Activated naive CD4-positive, alpha-beta T cell treated with anti-CD3 and anti-CD28 coated beads for 36 hours (primary cell): ENCODE measurements around the gene LY6G5C. TPM values are rescaled to one million over a fixed set of nuclear protein-coding genes. Genes with fewer than 3 reads are reported as not detected.
A peak's percentile ranks its signal among the peaks of the same experiment; 100 is the strongest.

Experiments
- CTCF ChIA-PET: fragments of 350-600 bp; sonication (Branson Sonifier 250); formaldehyde crosslinking; loops from one replicate; lab custom pipeline; 2021; ENCODE audit warnings: antibody characterized with exemption; lab: Charles Lee
- DNase-seq: peaks from one replicate; pipeline ENCODE4 v3.0.0-alpha.2; 2020
- H3K27ac Mint-ChIP-seq: one replicate; pipeline ENCODE4 v1.8.0; 2021; ENCODE audit warnings: mild to moderate bottlenecking, mixed read lengths
- H3K27me3 Mint-ChIP-seq: one replicate; pipeline ENCODE4 v1.8.0; 2021; ENCODE audit warnings: low read depth, mixed read lengths
- H3K36me3 Mint-ChIP-seq: one replicate; pipeline ENCODE4 v1.8.0; 2021; ENCODE audit warnings: low read depth, mixed read lengths
- H3K4me1 Mint-ChIP-seq: one replicate; pipeline ENCODE4 v1.8.0; 2021; ENCODE audit warnings: low read depth, mixed read lengths
- H3K4me3 Mint-ChIP-seq: one replicate; pipeline ENCODE4 v1.8.0; 2021; ENCODE audit warnings: mild to moderate bottlenecking, moderate library complexity, mixed read lengths
- H3K9me3 Mint-ChIP-seq: one replicate; pipeline ENCODE4 v1.8.0; 2021; ENCODE audit warnings: mixed read lengths
- intact Hi-C: fragments of 100-400 bp; cut with micrococcal nuclease; formaldehyde crosslinking; loops from one replicate; pipeline ENCODE4 v1.15.1; 2023
- total RNA-seq, 2 experiments: library from RNA; stranded (reverse); gene quantifications; one replicate each; pipeline ENCODE4 v1.2.3, GENCODE V29; 2021

Gene LY6G5C
- total RNA-seq, 2 experiments from 2014 or later = 0.93 to 1.4 TPM

DNA sequence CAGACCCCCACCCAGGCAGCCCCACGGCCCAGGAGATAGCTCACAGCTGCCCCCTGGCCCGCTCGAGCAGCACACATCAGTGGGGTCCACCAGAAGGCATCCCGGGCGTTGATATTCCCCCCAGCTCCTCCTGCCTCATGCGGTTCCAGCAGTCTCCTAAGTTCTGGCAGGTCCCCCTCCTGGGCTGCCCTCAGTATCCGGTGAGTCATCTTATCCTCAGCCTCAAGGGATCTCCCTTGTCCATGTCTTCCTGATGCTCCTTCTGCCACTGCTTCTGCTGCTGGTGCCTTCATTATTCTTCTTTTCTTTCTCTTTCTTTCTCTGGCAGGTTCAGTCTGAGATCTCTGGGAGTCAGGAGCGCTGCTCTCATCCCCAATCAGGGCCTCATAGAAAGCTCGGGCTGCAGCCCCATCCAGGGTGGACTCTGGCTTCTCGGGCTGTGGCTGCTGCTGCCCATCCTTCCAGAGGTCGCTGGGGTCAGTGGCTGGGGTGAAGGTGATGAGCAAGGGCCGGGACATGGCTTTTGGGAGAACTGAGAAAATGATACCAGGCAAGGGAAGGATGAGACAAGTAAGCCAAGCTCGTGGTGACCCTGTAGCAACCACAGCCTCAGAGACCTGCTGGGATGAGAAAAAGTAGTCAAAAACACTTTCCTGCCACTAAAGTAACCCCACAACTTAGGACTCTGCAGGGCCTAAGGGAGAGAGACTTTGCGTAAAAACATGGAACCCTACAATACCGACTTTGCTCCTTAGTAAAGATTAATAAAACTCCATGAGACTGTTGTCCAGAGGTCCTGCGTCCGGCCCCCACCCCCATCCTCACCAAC is 16.7 kb downstream of the LY6G5C start:
- peaks cover 71% of the 10 kb centered on the region for H3K36me3 Mint-ChIP-seq

DNA sequence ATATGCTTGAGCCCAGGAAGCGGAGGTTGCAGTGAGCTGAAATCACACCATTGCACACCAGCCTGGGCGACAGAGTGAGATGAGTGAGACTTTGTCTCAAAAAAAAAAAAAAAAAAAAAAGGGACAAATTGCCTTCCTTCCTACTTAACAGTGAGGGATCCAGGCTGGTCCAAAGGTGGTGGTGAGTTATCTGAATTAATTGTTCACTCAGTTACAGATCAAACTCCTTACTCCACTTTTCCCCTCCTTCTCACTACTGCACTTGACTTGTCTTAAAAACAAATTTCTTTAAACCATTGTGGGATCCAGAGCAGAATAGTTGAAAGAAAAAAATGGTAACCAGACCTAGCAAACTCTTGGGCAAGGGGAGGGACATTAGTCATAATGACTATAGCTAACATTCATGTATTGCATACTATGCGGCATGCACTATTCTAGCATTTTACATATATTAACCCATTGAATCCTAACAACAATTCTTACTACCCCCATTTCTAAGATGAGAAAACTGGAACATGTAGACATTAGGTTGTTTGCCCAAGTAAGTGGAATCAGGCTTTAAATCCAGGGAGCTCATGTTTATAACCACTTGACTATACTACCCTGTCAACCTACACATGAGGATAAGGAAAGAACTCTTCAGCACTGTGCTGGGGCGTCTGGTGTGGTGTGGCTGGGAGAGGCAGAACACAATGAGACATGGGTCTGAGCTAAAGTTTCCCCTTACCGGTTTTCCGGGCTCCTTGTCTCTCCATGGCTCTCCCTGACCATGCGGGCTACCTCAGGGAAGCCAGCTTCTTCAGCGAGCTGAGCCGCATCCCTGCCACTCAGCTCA is 17.5 kb downstream of the LY6G5C start:
- peaks cover 76% of the 10 kb centered on the region for H3K4me1 Mint-ChIP-seq
- CTCF ChIA-PET = interaction anchor here (1.0 to 1.5 kb wide), 3 partner anchors 10 to 289 kb away, joined by 3 to 4 read pairs (median 4); partner anchors contain the start of gene BAG6
- peak overlapping the region; percentile 95 for H3K4me3 Mint-ChIP-seq
- no peaks in the 10 kb centered on the region for H3K9me3 Mint-ChIP-seq
- intact Hi-C loops = loop anchor here (5.0 to 10.0 kb wide), 2 partner anchors 261 to 1181 kb away; partner anchors contain the start of genes MICA and PSMB8
- H3K36me3 Mint-ChIP-seq = peaks cover 65% of the 10 kb centered on the region
- peak overlapping the region; percentile 97 for H3K27ac Mint-ChIP-seq
- DNase-seq = no peak
- no peaks in the 10 kb centered on the region for H3K27me3 Mint-ChIP-seq

More for the DNA sequence above, 16.7 kb downstream of the LY6G5C start:
- H3K4me1 Mint-ChIP-seq = peaks cover 73% of the 10 kb centered on the region
- peak overlapping the region; percentile 97 for H3K27ac Mint-ChIP-seq
- intact Hi-C loops = loop anchor here (2.0 to 10.0 kb wide), 5 partner anchors 149 to 1181 kb away; partner anchors contain the start of genes HSPA1B, MICA, PSMB8 and RNF5
- peak; percentile 32 for DNase-seq
- CTCF ChIA-PET = interaction anchor here (0.6 to 1.2 kb wide), 5 partner anchors 11 to 199 kb away, joined by 3 to 4 read pairs (median 3); partner anchors contain the start of gene BAG6
- no peaks in the 10 kb centered on the region for H3K27me3 Mint-ChIP-seq
- H3K4me3 Mint-ChIP-seq = peak overlapping the region; percentile 95
- H3K9me3 Mint-ChIP-seq = no peaks in the 10 kb centered on the region

DNA sequence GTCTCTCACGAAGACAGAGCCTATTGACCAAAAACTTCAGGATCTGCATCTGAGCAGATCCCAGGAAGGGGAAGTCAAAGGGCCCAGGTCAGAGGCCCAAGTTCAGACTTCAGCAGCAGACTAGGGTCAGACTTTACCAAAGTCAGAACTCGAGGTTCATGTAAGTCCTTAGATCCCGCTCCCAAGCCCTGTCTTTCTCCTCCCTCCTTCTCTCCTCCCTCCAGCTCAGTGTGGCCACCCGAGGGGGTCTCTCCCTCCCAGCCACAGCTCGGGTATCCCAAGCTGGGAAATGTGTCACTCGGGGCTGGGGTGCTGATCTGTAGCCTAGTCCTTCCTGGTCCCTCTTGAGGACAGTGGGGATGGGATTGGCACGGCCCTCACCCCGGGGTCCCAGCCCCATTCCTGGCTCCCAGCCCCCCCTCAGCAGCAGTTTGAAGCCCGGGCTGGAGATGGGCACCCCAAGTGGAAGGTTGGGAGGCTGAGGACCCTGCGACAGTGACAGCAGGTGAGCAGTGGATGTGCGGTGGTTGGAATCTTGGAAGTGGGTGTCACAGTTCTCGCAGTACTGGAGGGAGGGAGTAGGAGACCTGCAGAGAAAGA is 18.6 kb downstream of the LY6G5C start:
- no peaks in the 10 kb centered on the region for H3K27me3 Mint-ChIP-seq
- H3K36me3 Mint-ChIP-seq = peaks cover 60% of the 10 kb centered on the region
- H3K27ac Mint-ChIP-seq = peak overlapping the region; percentile 82
- DNase-seq = no peak
- CTCF ChIA-PET = interaction anchor here (1.5 to 1.7 kb wide), 2 partner anchors 111 to 290 kb away, joined by 3 read pairs; no protein-coding TSS in a partner anchor
- peaks cover 76% of the 10 kb centered on the region for H3K4me1 Mint-ChIP-seq
- H3K9me3 Mint-ChIP-seq = no peaks in the 10 kb centered on the region
- peak overlapping the region; percentile 40 for H3K4me3 Mint-ChIP-seq
- intact Hi-C loops = loop anchor here (5.0 to 10.0 kb wide), 2 partner anchors 260 to 1183 kb away; partner anchors contain the start of genes MICA and PSMB8

- H3K4me3 Mint-ChIP-seq = peak overlapping the region; percentile 91
- CTCF ChIA-PET = interaction anchor here (1.0 to 1.7 kb wide), 4 partner anchors 29 to 291 kb away, joined by 3 read pairs; no protein-coding TSS in a partner anchor
- no peaks in the 10 kb centered on the region for H3K9me3 Mint-ChIP-seq
- no peaks in the 10 kb centered on the region for H3K27me3 Mint-ChIP-seq
- H3K27ac Mint-ChIP-seq = peak overlapping the region; percentile 86
- DNase-seq = no peak
- intact Hi-C loops = loop anchor here (5.0 to 10.0 kb wide), 2 partner anchors 259 to 1183 kb away; partner anchors contain the start of genes MICA and PSMB8
- H3K36me3 Mint-ChIP-seq = peaks cover 56% of the 10 kb centered on the region
- peaks cover 70% of the 10 kb centered on the region for H3K4me1 Mint-ChIP-seq
Observed at GRCh38 chr6:31661262-31662123, 19.4 kb downstream of the LY6G5C start.

GRCh38 chr6:31660381-31661261 is 20.2 kb downstream of the LY6G5C start, which contains the start of gene C6orf47:
C6orf47 (minus strand) TSS chr6:31660778; CDS start chr6:31659947, 831 bp downstream.
- intact Hi-C loops = loop anchor here (1.0 to 10.0 kb wide), 3 partner anchors 8 to 1184 kb away; partner anchors contain the start of genes BAG6, MICA and PSMB8
- Mint-ChIP-seq H3K27me3 (no peaks in the 10 kb centered on the region), H3K27ac (peak within 1 kb of the TSS; percentile 94), H3K4me1 (peaks cover 71% of the 10 kb centered on the region), H3K9me3 (no peaks in the 10 kb centered on the region), H3K36me3 (peaks cover 52% of the 10 kb centered on the region), H3K4me3 (peak within 1 kb of the TSS; percentile 91)
- CTCF ChIA-PET = interaction anchor here (0.7 to 1.7 kb wide), 4 partner anchors 30 to 220 kb away, joined by 3 read pairs; no protein-coding TSS in a partner anchor
- DNase-seq = peak; percentile 72

DNA sequence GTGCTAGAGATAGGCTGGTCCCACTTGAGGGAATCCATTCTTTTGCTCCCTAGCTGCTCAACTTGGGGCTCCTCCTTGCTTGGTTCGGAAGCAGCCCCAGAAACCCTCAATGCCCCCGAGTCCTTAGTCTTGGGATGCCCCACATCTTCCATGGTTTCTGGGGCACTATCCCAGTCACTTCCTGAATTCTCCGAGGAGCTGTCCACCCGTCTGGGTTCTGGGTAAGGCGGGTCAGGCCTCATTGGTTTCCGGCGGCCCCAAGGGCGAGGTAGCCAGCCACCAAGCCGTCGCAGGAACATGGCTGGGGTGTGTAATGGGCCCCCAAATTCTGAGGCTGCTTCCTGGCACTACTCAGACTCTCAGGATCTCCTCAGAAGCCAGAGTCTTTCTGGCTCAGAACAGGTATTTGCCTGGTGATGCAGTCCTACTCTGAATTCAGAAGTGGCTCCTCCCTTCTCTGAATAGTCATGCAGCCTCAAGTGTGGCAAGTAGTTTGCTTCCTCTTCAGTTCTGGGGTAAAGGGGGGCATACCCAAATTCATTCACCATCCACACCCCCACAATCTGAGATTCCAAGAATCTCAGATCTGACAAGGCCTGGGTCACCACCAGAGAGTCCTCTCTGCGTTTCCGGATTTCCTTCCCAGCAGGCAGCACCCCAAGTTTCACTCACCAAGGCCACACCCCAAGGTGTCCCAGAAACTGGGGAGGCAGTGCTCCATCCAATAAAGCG is 21.1 kb downstream of the LY6G5C start:
- H3K27me3 Mint-ChIP-seq = no peaks in the 10 kb centered on the region
- peak overlapping the region; percentile 91 for H3K4me3 Mint-ChIP-seq
- CTCF ChIA-PET = interaction anchor here (0.6 kb wide), 1 partner anchor 131 kb away, joined by 3 read pairs; no protein-coding TSS in a partner anchor
- peaks cover 50% of the 10 kb centered on the region for H3K36me3 Mint-ChIP-seq
- DNase-seq = peak; percentile 59
- H3K4me1 Mint-ChIP-seq = peaks cover 71% of the 10 kb centered on the region
- peak overlapping the region; percentile 94 for H3K27ac Mint-ChIP-seq
- intact Hi-C loops = loop anchor here (1.0 to 10.0 kb wide), 3 partner anchors 8 to 1185 kb away; partner anchors contain the start of genes BAG6, MICA and PSMB8
- H3K9me3 Mint-ChIP-seq = no peaks in the 10 kb centered on the region

- DNase-seq = no peak
- H3K9me3 Mint-ChIP-seq = no peaks in the 10 kb centered on the region
- CTCF ChIA-PET = interaction anchor here (0.6 kb wide), 2 partner anchors 132 to 231 kb away, joined by 3 read pairs; no protein-coding TSS in a partner anchor
- peak overlapping the region; percentile 91 for H3K4me3 Mint-ChIP-seq
- intact Hi-C loops = no loop called here
- peaks cover 43% of the 10 kb centered on the region for H3K36me3 Mint-ChIP-seq
- no peaks in the 10 kb centered on the region for H3K27me3 Mint-ChIP-seq
- peak overlapping the region; percentile 94 for H3K27ac Mint-ChIP-seq
- peaks cover 64% of the 10 kb centered on the region for H3K4me1 Mint-ChIP-seq
Observed at GRCh38 chr6:31658983-31659648, 21.8 kb downstream of the LY6G5C start.

- no peaks in the 10 kb centered on the region for H3K27me3 Mint-ChIP-seq
- no peak for DNase-seq
- no peak overlapping the region for H3K4me3 Mint-ChIP-seq
- no peaks in the 10 kb centered on the region for H3K9me3 Mint-ChIP-seq
- H3K27ac Mint-ChIP-seq = peak overlapping the region; percentile 67
- CTCF ChIA-PET = interaction anchor here (1.0 kb wide), 1 partner anchor 169 kb away, joined by 3 read pairs; the partner anchor contains the start of gene HSPA1B
- H3K4me1 Mint-ChIP-seq = peaks cover 60% of the 10 kb centered on the region
- intact Hi-C loops = no loop called here
- peaks cover 34% of the 10 kb centered on the region for H3K36me3 Mint-ChIP-seq
Observed at GRCh38 chr6:31658158-31658688, 22.6 kb downstream of the LY6G5C start.
